DOHH2 (cell line): ENCODE measurements around the gene PGAM2.
A peak's percentile ranks its signal among the peaks of the same experiment; 100 is the strongest.
"Not testable (repeated sequence)": the region's sequence is repeated elsewhere in the genome, so short reads cannot be mapped to it uniquely, and the experiment has no call there.

Experiments used
- H3F3A ChIP-seq: fragments of 200-600 bp; sonication (generic), shearing (Covaris generic); 2 replicates; pipeline ENCODE4 v1.6.0; 2016; ENCODE audit warnings: antibody characterized with exemption, mild to moderate bottlenecking; ENCODE audit not compliant: control insufficient read depth, insufficient read depth
- H3K27ac ChIP-seq: fragments of 200-600 bp; sonication (generic); 2 replicates; pipeline ENCODE4 v1.5.1; 2014; ENCODE audit warnings: low read depth, mild to moderate bottlenecking, low read length, moderate library complexity
- H3K27me3 ChIP-seq: fragments of 200-600 bp; sonication (generic); 2 replicates; pipeline ENCODE4 v1.6.1; 2014; ENCODE audit warnings: mild to moderate bottlenecking, low read length, mixed read lengths; ENCODE audit not compliant: control insufficient read depth
- H3K36me3 ChIP-seq: fragments of 200-600 bp; sonication (generic); 2 replicates; pipeline ENCODE4 v1.6.1; 2014; ENCODE audit warnings: mild to moderate bottlenecking, low read length, moderate library complexity, mixed read lengths; ENCODE audit not compliant: control insufficient read depth
- H3K4me1 ChIP-seq: fragments of 200-600 bp; sonication (generic); 2 replicates; pipeline ENCODE4 v1.6.1; 2014; ENCODE audit warnings: mild to moderate bottlenecking, low read length, mixed read lengths; ENCODE audit not compliant: control insufficient read depth
- H3K4me2 ChIP-seq: fragments of 200-600 bp; sonication (generic); 2 replicates; pipeline ENCODE4 v1.6.0; 2014; ENCODE audit warnings: mild to moderate bottlenecking, low read length, moderate library complexity
- H3K4me3 ChIP-seq: fragments of 200-600 bp; sonication (generic); 2 replicates; pipeline ENCODE4 v1.5.1; 2014; ENCODE audit warnings: mild to moderate bottlenecking, low read length, mixed read lengths
- H3K79me2 ChIP-seq: fragments of 200-600 bp; sonication (generic); 2 replicates; pipeline ENCODE4 v1.6.1; 2014; ENCODE audit warnings: mild to moderate bottlenecking, low read length, mixed read lengths; ENCODE audit not compliant: control insufficient read depth
- H3K9me2 ChIP-seq: fragments of 200-600 bp; sonication (generic); replicated peaks from 2 replicates; pipeline ENCODE4 v1.6.1; 2014; ENCODE audit warnings: mild to moderate bottlenecking, low read length, mixed read lengths; ENCODE audit not compliant: control insufficient read depth
- H3K9me3 ChIP-seq: fragments of 200-600 bp; sonication (generic); 2 replicates; pipeline ENCODE4 v1.6.1; 2014; ENCODE audit warnings: antibody characterized with exemption, low read length, mixed read lengths; ENCODE audit not compliant: control insufficient read depth, insufficient read depth
- H4K20me1 ChIP-seq: fragments of 200-600 bp; sonication (generic); 2 replicates; pipeline ENCODE4 v1.6.0; 2014; ENCODE audit warnings: low read depth, mild to moderate bottlenecking, antibody characterized with exemption, low read length, moderate library complexity; ENCODE audit not compliant: control insufficient read depth, insufficient read depth
- EZH2phosphoT487 ChIP-seq: fragments of 200-600 bp; sonication (generic); IDR thresholded peaks from 2 replicates; pipeline ENCODE4 v1.6.1; 2017; ENCODE audit warnings: borderline replicate concordance, mild to moderate bottlenecking, antibody characterized with exemption, low read length, moderate library complexity, mixed read lengths
- TF ChIP-seq, protein P1 (sequence below): fragments of 200-600 bp; sonication (generic); IDR thresholded peaks from one replicate; pipeline ENCODE4 v1.5.1; 2014; ENCODE audit warnings: antibody characterized with exemption, mild to moderate bottlenecking, low read depth, low read length; ENCODE audit not compliant: poor library complexity, severe bottlenecking

Gene PGAM2

DNA sequence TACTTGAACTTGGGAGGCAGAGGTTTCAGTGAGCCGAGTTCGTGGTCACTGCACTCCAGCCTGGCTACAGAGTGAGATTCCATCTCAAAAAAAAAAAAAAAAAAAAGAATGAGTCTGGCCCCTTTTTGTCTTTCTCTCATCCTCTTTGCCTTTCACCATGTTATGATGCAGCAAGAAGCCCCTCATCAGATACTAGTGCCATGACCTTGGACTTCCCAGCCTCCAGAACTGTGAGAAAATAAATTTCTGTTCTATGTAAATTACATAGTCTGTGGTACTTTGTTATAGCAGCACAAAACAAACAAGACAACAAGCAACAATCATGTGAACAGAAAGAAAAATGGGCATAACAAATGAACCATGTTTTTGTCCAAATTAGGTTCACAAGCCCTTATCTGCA is 23.1 kb downstream of the PGAM2 start:
- peaks cover 45% of the 10 kb centered on the region for H3K4me1 ChIP-seq
- H3K79me2 ChIP-seq: peaks cover 33% of the 10 kb centered on the region
- H3K4me2 ChIP-seq: no peak overlapping the region
- H4K20me1 ChIP-seq: peaks cover 3% of the 10 kb centered on the region; the same call in 1 of the 2 replicates
- peaks cover 25% of the 10 kb centered on the region for H3K36me3 ChIP-seq
- H3K9me2 ChIP-seq: no peaks in the 10 kb centered on the region
- no peak overlapping the region for H3K4me3 ChIP-seq
- H3K27ac ChIP-seq: no peak overlapping the region
- TF ChIP-seq, protein P1, sequence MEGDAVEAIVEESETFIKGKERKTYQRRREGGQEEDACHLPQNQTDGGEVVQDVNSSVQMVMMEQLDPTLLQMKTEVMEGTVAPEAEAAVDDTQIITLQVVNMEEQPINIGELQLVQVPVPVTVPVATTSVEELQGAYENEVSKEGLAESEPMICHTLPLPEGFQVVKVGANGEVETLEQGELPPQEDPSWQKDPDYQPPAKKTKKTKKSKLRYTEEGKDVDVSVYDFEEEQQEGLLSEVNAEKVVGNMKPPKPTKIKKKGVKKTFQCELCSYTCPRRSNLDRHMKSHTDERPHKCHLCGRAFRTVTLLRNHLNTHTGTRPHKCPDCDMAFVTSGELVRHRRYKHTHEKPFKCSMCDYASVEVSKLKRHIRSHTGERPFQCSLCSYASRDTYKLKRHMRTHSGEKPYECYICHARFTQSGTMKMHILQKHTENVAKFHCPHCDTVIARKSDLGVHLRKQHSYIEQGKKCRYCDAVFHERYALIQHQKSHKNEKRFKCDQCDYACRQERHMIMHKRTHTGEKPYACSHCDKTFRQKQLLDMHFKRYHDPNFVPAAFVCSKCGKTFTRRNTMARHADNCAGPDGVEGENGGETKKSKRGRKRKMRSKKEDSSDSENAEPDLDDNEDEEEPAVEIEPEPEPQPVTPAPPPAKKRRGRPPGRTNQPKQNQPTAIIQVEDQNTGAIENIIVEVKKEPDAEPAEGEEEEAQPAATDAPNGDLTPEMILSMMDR: no peak
- no peak for TF ChIP-seq EZH2phosphoT487
- peaks cover 29% of the 10 kb centered on the region for H3F3A ChIP-seq
- no peaks in the 10 kb centered on the region for H3K9me3 ChIP-seq
- no peaks in the 10 kb centered on the region for H3K27me3 ChIP-seq

DNA sequence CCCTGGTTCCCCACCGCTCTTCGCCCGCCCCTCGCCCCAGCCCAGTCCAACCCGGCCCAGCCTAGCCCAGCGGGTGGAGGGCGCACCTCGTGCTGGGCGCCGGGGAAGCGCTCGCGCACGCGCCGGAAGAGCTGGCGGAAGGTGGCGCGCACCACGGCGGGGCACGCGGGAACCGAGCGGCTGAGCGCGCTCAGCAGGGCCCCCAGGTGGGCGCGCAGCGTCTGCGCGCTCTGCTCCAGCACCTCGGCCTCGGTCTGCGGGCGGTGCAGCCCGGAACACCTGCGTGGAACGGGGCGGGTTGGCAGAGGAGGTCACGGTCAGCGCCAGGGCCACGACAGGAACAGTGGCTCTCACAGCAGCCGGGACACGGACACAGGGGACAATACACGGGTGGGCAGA is 24.9 kb downstream of the PGAM2 start:
- not testable (repeated sequence) for H3K36me3 ChIP-seq, H3K9me3 ChIP-seq, H3K27ac ChIP-seq, H4K20me1 ChIP-seq, H3K27me3 ChIP-seq, H3K9me2 ChIP-seq
- Histone ChIP-seq H3K4me3 (peak overlapping the region; percentile 75), H3K4me2 (peak overlapping the region; percentile 92), H3K4me1 (peaks cover 28% of the 10 kb centered on the region), H3F3A (peaks cover 19% of the 10 kb centered on the region), H3K79me2 (peaks cover 16% of the 10 kb centered on the region)
- TF ChIP-seq, protein P1: peak; percentile 48

DNA sequence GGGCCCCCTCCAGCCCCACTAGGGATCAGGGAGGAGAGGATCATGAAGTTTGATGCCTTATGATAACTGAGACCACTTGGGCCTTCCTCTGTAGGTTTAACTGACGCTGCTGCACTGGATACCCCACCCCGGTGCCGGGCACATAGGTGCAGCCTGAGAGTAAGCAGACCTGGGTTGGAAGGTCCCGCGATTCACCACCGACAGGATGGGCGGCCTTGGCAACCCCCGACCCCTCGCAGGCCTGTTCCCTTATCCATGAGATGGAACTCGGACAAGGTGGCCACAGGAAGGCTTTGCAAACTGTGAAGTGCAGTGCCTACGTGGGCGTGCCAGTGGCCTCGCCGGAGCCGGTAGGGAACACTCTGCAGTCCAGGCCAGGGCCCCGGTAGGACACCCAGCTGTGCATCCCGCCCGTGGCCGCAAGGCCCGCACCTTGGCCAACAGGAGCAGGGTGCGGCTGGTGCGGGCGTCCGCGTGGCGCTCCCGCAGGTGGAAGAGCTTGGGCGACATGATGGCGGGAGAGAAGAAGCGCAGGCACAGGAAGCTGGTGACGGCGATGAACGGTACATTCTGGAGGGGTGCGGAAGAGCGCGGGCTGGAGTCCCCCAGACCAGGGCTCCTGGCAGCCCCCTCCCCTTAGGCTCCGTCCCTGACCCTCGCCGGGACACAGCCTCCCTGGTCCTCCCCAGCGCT is 25.4 kb downstream of the PGAM2 start:
- H3K4me2 ChIP-seq: peak overlapping the region; percentile 92
- H3K79me2 ChIP-seq: peaks cover 11% of the 10 kb centered on the region
- not testable (repeated sequence) for H3K27ac ChIP-seq, H3K36me3 ChIP-seq, H3K9me3 ChIP-seq, H4K20me1 ChIP-seq, H3K27me3 ChIP-seq, H3K9me2 ChIP-seq
- H3K4me1 ChIP-seq: peaks cover 25% of the 10 kb centered on the region
- H3K4me3 ChIP-seq: peak overlapping the region; percentile 75
- peaks cover 16% of the 10 kb centered on the region for H3F3A ChIP-seq

DNA sequence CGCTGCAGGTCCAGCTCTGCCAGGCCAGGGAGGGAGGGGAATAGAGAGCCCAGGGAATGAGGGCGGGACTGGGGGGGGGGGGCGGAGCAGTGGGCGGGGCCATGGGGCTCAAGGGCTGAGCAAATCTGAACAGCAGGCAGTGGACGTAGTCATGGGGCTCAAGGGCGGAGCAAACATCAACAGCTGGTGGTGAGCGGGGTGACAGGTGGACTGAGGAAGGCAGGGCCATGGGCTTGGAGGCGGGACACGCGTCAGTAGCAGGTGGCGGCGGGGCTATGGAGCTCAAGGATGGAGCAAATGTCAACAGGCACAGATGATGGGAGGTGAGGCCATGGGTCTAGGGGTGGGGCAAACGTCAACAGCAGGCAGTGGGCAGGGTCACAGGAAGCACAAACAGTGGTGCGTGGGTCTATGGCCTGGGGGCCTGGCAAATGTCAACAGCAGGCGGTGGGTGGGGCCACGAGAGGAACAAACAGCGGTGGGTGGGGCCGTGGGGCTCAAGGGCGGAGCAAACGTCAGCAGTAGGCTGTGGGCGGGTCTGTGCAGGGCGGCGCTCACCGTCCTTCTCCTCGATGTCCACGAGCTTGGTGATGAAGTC is 26.3 kb downstream of the PGAM2 start:
- not testable (repeated sequence) for H3K27me3 ChIP-seq, H3K36me3 ChIP-seq, H3K9me2 ChIP-seq, H3K79me2 ChIP-seq, H3K27ac ChIP-seq, H3K9me3 ChIP-seq, H4K20me1 ChIP-seq
- H3K4me2 ChIP-seq: peak overlapping the region; percentile 68
- peaks cover 24% of the 10 kb centered on the region for H3K4me1 ChIP-seq
- H3K4me3 ChIP-seq: peak overlapping the region; percentile 57
- H3F3A ChIP-seq: peaks cover 16% of the 10 kb centered on the region

DNA sequence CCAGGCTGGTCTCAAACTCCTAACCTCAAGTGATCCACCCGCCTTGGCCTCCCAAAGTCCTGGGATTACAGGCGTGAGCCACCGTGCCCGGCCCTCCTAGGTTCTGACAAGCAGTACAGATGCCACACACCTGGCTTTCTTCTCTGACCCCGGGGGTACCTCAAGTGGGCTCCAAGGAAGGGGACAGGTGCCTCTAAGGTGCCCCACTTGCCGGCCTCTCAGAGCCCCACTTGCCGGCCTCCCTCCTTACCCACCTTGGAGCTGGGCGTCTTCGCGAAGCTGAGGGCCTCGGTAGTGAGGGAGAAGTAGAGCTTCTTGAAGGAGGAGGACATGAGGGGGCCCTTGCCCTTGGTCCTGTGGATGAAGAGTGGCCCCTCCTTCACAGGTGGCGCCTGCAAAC is 26.8 kb downstream of the PGAM2 start:
- H3K9me2 ChIP-seq, H4K20me1 ChIP-seq, H3K4me2 ChIP-seq, H3K27me3 ChIP-seq, H3K27ac ChIP-seq, H3K79me2 ChIP-seq, H3K4me3 ChIP-seq, H3K36me3 ChIP-seq, H3K9me3 ChIP-seq: not testable (repeated sequence)
- Histone ChIP-seq H3F3A (peaks cover 10% of the 10 kb centered on the region), H3K4me1 (peaks cover 19% of the 10 kb centered on the region)

DNA sequence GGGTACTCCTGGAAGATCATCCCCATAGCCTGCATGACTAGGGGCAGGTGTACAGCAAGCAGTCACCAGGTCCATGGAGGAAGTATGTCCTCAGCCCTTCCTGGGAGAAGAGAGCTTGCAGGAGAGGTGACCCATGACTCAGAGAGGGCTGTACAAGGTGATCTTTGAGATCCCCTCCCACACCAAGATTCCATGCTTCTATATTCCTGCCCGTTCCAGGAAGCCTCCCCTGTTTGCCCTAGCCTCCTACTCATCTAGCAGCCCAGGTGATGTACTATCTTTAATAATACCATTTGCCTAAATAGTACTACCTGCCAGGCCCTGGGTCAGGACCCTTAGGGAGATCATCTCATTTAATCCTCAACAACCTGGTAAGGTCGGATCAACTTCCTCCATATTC is 27.4 kb downstream of the PGAM2 start:
- not testable (repeated sequence) for H3K9me3 ChIP-seq, H3K9me2 ChIP-seq, H3K4me3 ChIP-seq, H3F3A ChIP-seq, H3K36me3 ChIP-seq, H3K79me2 ChIP-seq, H3K27me3 ChIP-seq, H4K20me1 ChIP-seq, H3K4me2 ChIP-seq, H3K27ac ChIP-seq
- H3K4me1 ChIP-seq: peaks cover 18% of the 10 kb centered on the region
